Cardiac muscle cell (in vitro differentiated cells and primary cell): ENCODE results near the gene EML4. TPM values are rescaled to one million over a fixed set of nuclear protein-coding genes. Genes with fewer than 3 reads are reported as not detected.

Experiments used
- DNase-seq, 2 donors: peaks; one replicate each; pipeline versions ENCODE4 v3.0.0 to v3.0.0-alpha.2; 2010 to 2017; ENCODE audit warnings: low read depth in 1 of 2, low spot score in 1 of 2
- H3K27ac ChIP-seq: fragments of 200-600 bp; sonication (generic); 2 replicates; pipeline ENCODE4 v1.5.1; 2016
- H3K27me3 ChIP-seq: fragments of 200-600 bp; sonication (generic); 2 replicates; pipeline ENCODE4 v1.6.0; 2016; ENCODE audit warnings: control low read depth
- H3K36me3 ChIP-seq: fragments of 200-600 bp; sonication (generic); 2 replicates; pipeline ENCODE4 v1.5.1; 2016; ENCODE audit warnings: control low read depth
- H3K4me1 ChIP-seq: fragments of 200-600 bp; sonication (generic); 2 replicates; pipeline ENCODE4 v1.8.1; 2017; ENCODE audit warnings: low read depth, mild to moderate bottlenecking, mixed run types
- H3K4me3 ChIP-seq: fragments of 200-600 bp; sonication (generic); 2 replicates; pipeline ENCODE4 v1.5.1; 2016; ENCODE audit warnings: mild to moderate bottlenecking
- H3K9me3 ChIP-seq: fragments of 200-600 bp; sonication (generic); 2 replicates; pipeline ENCODE4 v1.5.1; 2017; ENCODE audit warnings: low read depth, mild to moderate bottlenecking, control low read depth
- CTCF ChIP-seq: IDR thresholded peaks from 2 replicates; pipeline ENCODE4 v1.5.1; 2012; ENCODE audit warnings: low read depth, mild to moderate bottlenecking, low read length
- polyA plus RNA-seq: library from polyadenylated mRNA; unstranded; fragments of >200 nt; fragmentation: Nextera tagmentation; extraction: Ambion mirVana; gene quantifications from 2 replicates; pipeline ENCODE4 v1.2.1, GENCODE V29; 2016
- total RNA-seq: library from RNA; depleted of rRNA; stranded (reverse); fragments of >200 nt; gene quantifications from 2 replicates; pipeline ENCODE4 v1.2.3, GENCODE V29; 2016

EML4 gene
- total and polyA plus RNA-seq, 2 experiments from 2014 or later = 46.6 to 56.2 TPM

GRCh38 chr2:42182654-42183308, 13.6 kb downstream of the EML4 start:
- DNase-seq = no peak
- Histone ChIP-seq H3K27ac (no peak overlapping the region), H3K4me1 (peaks cover 14% of the 10 kb centered on the region), H3K36me3 (no peaks in the 10 kb centered on the region), H3K9me3 (no peaks in the 10 kb centered on the region), H3K4me3 (no peak overlapping the region), H3K27me3 (no peaks in the 10 kb centered on the region)
- no peak for TF ChIP-seq CTCF

DNA sequence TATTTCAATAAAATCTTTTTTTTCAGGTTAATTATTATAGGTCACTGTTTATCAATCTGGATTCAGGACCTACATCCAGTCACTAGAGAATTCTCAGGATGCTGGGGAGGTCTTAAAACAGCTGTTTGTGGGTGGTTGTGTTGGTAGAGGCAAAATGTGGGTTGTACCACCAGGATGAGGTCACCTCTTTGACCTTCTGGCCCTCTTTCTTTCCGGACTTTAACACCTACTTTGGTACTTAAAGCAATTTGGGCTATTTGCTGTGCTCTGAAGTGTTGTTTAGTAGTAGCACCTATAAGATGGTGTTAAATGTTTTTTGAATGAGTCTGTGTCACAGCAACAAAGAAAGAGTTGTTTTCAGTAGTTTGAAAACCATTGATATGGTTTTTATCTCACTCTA, 14.6 kb downstream of the EML4 start:
- Histone ChIP-seq H3K4me3 (no peak overlapping the region), H3K9me3 (no peaks in the 10 kb centered on the region), H3K27me3 (no peaks in the 10 kb centered on the region), H3K36me3 (no peaks in the 10 kb centered on the region), H3K4me1 (peaks cover 14% of the 10 kb centered on the region), H3K27ac (peak overlapping the region; percentile 16)
- DNase-seq = no peak
- no peak for TF ChIP-seq CTCF

- Histone ChIP-seq H3K27ac (no peak overlapping the region), H3K4me3 (no peak overlapping the region), H3K36me3 (no peaks in the 10 kb centered on the region), H3K4me1 (peaks cover 14% of the 10 kb centered on the region), H3K9me3 (no peaks in the 10 kb centered on the region), H3K27me3 (no peaks in the 10 kb centered on the region)
- DNase-seq = no peak
- TF ChIP-seq CTCF = no peak
These were observed 15.2 kb downstream of the EML4 start for GRCh38 chr2:42184346-42184745.

DNA sequence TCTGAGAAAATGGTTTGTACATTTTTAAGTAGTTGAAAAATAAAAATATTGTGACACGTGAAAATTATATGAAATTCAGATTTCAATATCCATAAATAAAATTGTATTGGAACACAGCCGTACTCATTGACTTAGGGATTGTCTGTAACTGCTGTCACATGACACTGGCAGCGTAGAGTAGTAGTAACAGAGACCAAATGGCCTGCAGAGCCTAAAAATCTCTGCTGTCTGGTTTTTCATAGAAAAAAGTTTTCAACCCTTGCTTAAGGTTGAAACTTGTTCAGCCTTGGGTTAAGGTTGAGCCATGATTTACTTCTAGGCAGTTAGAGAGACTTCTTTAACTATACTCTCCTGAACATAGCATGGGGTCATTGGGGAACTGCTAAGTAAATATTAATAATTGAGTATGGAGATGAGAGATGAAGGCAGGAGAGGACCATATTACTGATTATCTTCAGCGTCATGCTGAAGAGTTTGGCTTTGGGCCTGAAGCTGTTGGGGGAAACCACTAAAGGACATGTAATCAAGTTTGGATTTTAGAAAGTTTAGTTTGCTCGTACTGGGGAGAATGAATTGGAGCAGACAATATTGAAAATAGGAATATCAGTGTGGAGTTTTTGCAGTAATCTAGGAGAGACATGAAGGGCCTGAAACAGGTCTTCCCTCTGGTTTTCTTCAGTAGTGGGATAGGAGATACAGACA, 16.2 kb downstream of the EML4 start:
- no peak overlapping the region for H3K4me3 ChIP-seq
- no peaks in the 10 kb centered on the region for H3K9me3 ChIP-seq
- peak in 1 of 2 donors; percentile 52 for DNase-seq
- H3K27me3 ChIP-seq = no peaks in the 10 kb centered on the region
- peaks cover 14% of the 10 kb centered on the region for H3K4me1 ChIP-seq
- no peak for TF ChIP-seq CTCF
- H3K36me3 ChIP-seq = no peaks in the 10 kb centered on the region
- peak overlapping the region; percentile 47 for H3K27ac ChIP-seq

GRCh38 chr2:42186366-42186765, 17.2 kb downstream of the EML4 start:
- Histone ChIP-seq H3K9me3 (no peaks in the 10 kb centered on the region), H3K27me3 (no peaks in the 10 kb centered on the region), H3K4me3 (no peak overlapping the region), H3K4me1 (peaks cover 14% of the 10 kb centered on the region), H3K36me3 (no peaks in the 10 kb centered on the region), H3K27ac (no peak overlapping the region)
- DNase-seq = peak in 1 of 2 donors; percentile 40
- no peak for TF ChIP-seq CTCF
